ACHN (cell line): ENCODE results near the gene KCNQ1.

ENCODE experiments used
- DNase-seq: peaks from one replicate; pipeline ENCODE4 v3.0.0-alpha.2; 2015
- in situ Hi-C: cut with HindIII; loops from 2 replicates; pipeline ENCODE4 v1.10.0; 2017; ENCODE audit warnings: low sequenced_read_pairs, low pct_ligation_motif_present, low pct_unique_long_range_greater_than_20kb

KCNQ1 gene

DNA sequence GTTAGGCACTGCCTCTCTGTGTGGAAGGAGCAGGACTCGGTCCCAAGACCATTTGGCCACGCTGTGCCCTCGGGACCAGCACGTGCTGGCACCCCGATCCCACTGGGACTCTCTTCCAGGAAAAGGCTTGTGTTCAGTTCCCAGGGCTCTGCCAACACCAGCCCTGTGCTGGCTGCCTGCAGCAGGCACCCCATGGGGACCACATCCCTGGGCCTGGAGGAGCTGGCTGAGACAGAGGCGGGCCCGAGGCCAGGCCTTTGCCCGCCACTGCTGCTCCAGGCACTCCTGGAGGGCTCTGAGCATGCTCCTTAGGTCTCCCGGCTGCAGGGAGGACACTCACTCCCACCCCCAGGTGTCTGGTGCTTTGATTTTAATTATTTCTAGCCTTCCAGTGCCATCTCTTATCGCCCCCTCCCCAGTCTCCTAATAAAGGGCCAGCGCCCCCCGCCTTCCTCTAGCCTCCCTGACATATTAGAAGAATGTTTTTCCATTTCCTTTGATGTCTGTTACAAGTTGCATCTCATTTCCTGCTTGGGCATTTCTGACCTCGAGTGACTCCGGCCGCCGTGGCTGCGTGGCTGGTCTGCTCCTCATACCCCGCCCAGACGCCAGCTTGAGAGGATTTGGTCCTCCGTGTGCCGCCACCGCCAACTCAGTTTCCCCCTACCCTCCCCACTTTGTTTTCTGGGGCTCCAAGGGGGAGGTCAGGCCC lies 426.3 kb downstream of the KCNQ1 start:
- in situ Hi-C loops: no loop called here
- DNase-seq: no peak

DNA sequence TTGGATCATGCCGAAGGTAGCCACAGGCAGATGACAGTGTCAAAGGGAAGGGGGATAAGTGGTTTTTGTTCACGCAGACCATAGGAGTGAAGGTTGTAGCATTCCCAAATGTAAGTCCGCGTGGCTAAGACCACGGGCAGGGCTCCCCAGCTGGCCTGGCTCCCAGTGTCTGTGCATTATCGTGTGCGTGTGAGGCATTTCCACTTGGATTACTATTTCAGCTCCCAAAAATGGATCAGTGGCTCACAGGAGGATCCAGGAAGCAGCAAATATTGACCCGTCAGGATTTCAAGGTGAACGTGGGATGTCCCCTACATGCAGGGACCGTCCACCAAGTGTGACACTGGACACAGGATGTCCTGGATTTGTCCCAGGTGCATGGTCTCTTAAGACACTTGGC lies 430.2 kb downstream of the KCNQ1 start:
- DNase-seq: no peak
- in situ Hi-C loops: no loop called here

DNA sequence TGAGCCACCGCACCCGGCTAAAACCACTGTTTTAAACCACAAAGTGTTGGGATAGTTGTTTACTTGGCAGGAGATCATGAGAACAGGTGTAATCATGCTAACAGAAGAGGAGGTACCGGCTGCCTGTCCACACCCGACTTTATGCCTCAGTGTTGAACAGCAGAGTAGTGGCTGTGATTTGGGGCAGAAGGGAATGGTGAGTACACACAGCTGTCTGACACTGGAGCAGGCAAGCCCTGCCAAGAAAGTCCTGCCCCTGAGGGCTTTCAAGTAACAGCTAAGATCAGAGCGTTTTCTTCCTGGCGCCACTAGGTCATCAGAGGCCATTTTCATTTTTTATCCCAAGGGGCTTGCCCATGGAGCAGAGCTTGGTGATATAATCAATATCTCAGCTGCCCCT lies 432.7 kb downstream of the KCNQ1 start:
- in situ Hi-C loops: no loop called here
- DNase-seq: no peak

DNA sequence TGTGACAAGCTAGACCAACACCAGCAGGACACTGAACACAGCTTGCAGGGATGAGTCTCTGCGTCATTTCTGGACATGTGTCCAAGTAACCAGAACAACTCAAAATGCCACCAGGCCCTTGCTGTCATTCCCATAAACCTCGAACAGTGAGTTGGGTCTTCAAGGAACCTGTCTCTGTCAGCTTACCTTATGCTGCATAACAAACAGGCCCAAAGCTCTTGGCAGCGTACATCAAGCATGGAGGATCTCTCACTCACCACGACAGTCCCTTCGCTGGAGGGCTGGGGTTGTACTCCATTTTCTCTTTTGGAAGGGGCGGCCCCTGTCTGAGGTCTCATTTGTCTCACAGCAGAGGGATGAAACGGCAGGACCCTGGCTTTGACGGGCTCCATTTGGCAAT lies 434.0 kb downstream of the KCNQ1 start:
- in situ Hi-C loops: no loop called here
- no peak for DNase-seq

DNA sequence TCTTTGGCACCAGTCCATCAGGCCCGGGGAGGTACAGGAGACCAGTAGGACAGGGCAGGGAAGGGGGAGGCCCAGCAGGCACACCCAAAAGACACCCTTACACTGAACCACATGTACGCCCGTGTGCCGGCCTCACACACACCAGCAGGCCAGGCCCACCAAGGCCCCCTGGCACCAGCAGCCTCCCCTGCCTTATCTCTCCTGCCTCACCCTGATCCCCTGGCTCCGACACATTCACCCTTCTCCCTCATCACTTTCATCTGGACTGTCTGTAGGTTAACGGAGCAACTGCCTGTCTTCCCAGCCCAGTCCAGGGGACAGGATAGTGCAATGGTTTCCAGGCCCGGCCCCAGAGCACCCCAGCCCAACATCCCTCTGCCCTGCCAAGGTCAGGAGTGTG lies 435.8 kb downstream of the KCNQ1 start:
- in situ Hi-C loops: no loop called here
- DNase-seq: no peak

DNA sequence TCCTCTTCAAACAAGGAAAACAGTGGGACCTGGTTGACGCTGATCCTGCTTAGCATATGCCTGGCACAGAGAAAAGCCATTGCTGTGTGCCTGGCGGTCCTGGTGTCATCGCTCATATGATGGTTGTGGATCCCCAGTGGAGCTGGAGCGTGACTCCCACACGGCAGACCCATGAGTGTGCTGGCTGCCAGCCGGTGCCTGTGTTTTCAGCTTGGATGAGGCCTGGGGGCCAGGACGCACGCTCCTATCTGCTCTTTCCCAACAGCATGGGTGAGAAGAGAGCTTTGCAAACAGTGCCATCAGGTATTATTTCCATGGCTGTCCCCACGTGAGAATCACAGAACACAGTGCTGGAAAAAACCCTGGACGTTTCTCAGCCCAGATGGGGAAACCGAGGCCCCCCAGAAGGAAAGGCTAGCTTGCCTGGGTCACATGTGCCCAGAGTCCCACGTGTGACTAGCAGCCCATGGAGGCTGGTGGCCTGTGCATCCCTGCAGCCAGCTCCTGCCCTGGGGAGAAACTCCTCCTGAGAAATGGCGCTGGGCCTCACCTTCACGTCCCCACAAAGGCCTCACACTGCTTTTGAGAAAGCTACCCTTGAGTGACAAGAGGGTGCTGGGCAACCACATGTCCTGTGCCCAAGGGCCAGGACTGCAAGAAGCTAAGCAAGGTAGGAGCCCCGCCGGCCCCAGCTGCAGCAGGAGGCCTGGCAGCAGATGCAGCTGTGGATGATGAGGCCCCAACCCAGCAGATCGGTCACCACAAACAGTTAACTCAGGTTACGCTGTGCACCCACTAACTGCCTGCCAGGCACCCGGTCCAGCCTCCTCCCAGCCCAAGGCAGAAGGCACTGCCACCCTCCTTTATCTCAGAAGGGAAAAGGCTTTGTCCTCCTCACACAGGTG lies 436.5 kb downstream of the KCNQ1 start:
- in situ Hi-C loops: no loop called here
- no peak for DNase-seq

DNA sequence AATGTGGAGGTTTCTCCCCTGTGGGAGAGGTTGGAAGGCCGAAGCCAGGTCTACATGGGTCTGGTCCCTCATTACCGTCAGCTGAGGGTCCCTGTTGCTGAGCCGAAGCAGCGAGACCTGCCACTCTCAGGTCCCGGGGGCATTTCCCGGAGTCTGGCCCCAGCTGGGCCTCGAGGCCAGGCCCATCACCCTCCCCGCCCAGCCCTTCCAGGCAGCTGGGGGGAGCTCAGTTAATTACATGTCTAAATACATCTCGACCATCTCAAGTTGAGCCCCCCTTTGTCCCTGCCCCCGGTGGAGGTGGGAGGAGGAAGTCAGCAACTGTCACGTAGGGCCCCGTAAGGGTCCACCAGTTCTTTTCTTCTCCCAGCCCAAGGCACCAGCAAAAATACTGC lies 437.2 kb downstream of the KCNQ1 start:
- in situ Hi-C loops: no loop called here
- no peak for DNase-seq

DNA sequence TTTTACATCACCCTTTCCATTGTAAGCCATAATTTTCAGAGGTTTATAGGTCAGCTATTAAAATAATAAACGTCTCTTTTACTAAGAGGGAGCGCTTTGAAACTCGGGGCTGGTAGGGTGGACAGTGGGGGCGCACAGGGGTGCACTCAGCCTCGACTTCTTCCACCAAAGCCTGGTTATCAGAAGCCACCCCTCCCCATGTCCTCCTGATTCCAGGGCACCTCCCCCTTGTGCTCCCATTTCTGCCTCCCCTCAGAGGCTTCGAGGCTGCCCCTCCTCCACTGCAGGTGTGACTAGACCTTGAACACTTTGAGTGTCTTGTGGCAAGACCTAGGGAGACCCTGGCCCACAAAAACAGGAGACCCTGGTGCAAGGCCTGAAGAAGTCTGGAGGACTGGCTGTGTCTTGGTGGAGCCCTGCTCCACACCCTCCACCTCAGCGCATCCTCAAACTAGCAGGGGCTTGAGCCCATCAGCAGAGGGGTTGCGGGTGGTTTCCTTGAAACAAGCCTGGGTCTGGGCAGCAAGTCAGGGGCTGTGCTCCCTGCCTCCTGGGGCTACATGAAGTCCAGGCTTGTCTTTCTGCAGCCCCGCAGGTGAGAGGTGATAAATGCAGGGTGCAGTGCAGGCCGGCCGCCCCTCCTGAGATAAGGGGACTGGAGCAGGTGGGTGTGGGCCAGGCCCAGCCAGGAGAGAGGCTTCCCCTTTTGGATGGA lies 437.7 kb downstream of the KCNQ1 start:
- DNase-seq: no peak
- in situ Hi-C loops: no loop called here

DNA sequence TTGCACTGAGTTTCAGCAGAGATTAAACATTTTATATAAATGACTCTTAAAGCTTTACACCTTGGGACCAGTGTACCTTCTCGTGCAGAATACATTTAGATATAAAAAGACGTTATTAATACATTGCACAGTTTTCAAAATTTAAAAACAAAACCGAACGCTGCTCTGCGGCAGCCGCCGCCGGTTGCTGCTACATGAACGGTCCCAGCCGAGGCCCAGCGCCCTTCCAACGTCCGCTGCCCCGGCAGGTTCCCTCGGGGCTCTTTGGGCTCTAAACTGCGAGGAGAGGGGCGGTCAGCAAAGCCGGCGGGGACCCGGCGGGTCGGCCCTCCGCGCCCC lies 438.8 kb downstream of the KCNQ1 start:
- no peak for DNase-seq
- in situ Hi-C loops: no loop called here

DNA sequence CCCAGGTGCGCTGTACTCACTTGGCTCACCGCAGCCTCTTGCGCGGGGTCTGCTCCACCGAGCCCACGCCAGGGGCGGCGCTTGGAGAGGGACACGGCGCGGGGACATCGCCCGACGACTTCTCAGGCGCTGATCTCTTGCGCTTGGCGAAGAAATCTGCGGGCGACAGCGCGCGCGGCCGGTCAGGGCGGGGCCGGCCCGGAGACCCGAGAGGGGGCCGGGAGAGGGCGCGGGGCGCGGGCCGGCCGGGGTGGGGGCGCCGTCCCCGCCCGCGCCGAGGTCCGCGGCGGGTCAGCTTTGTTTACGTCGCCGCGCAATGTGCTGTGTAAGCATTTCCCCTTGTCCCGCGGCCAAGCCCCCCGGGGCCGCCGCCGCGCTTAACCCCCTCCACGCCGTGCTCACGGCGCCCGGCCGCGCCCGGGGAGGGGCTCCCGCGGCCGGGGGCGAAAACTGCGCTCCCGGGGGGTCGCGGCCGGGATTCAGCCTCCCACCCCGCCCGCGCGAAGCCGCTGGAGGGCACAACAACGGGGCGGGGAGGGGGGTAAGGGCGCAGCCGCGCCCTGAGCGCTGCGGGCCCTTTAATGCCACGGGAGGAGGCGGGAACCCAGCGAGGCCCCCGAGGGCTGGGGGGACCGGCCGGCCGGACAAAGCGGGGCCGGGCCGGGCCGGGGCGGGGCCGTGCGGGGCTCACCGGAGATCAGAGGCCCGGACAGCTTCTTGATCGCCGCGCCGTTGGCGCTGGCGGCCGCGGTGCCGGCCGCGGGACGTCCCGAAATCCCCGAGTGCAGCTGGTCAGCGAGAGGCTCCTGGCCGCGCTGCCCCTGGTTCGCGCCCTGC lies 439.4 kb downstream of the KCNQ1 start:
- in situ Hi-C loops: no loop called here
- peak; percentile 7 for DNase-seq

DNA sequence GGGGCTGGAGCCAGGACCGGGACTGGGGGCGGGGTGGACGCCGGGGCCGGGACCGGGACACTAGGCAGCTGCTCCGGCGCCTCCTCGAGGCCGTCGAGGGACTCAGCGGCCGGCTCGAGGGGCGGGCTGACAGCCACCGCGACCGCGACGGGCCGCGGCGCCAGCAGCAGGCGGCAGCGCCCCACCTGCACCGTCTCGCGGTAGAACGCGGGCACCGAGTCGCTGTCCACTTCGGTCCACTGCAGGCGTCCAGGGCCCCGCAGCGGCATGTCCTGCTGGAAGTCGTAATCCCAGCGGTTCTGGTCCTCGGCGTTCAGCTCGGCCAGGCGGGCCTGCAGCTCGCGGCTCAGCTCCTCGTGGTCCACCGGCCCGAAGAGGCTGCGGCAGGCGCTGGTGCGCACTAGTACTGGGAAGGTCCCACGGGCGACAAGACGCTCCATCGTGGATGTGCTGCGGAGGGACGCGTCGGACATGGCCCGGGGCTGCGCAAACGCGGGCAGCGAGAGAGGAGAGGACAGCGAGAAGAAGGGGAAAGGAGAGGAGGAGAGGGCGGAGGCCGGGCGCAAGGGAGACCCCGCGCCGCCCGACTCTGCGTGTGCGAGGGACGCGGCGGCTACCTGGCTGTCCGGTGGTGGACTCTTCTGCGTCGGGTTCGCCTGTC lies 440.3 kb downstream of the KCNQ1 start:
- peak; percentile 46 for DNase-seq
- in situ Hi-C loops: no loop called here

DNA sequence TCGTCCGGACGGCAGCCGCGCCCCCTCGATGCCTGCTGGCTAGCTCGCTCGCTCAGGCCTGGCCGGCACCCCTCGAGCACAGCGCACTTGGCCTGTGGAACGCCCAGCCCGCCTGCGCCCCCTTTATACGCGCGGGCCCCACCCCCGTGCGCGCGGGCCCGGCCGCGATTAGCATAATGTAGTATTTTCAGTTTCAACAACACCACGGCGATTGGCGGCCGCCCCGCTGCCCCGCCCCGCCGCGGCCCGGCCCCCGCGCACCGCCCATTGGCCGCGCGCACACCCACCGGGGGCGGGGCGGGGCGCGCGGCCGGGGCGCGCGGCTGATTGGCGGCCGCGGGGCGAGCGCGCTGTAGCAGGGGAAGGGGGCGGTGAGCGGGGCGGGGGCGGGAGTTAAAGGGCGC lies 440.9 kb downstream of the KCNQ1 start, which contains the start of gene CDKN1C:
CDKN1C (minus strand) TSS at position 98 of the 404 bp plus-strand sequence. CDS start 319 bp downstream, outside the sequence.
- peak; percentile 65 for DNase-seq
- in situ Hi-C loops: no loop called here

DNA sequence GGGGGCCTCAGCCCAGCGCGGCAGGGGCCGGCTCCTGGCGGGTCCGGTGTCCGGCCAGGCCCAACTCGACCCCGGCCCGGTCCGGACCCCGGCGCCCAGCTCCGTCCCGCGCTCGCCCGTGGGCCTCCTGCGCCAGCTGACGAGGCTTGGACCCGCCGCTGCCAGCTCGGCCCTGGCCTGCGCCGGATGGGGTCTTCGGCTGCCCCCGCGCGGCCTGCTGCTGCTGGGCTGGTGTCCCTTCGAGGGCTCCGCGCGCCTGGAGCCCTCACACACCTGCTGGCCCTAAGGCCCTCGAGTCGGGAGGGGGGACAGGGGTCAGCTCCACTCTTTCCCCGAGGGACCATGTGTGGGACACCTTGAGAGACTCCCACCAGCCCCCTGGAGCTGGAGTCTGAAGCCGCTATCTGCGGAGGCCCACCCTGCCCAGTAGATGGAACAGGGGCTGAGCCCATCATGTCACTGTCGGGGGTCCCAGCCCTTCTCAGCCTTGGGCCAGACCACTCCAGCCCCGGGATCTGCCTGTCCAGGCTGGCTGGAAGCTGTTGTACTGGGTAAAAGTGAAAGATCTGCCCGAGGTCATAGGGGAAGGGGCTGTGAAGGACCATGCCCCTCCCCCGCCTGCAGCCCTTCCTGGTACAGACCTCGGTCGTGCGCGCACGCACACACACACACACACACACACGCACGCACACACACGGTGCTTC lies 441.5 kb downstream of the KCNQ1 start:
- in situ Hi-C loops: no loop called here
- DNase-seq: no peak

DNA sequence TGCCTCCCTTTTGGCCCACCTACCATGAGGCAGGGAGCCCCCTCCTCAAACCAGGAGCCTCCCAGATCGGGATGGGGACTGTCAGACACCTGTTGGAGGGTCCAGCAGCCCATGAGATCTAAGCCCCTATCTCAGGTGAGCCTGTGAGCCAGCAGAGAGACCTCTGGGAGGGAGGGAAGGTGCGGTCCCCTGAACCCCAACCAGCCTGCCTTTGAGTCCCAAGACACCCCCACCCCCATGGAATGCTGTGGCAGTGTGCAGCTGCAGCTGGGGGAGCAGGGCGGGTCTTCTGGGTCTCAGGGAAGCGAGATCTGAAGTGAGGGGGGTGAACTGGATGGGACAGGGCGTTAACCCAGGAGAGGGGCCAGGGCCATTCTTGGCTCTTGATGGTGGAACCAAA lies 442.1 kb downstream of the KCNQ1 start:
- no peak for DNase-seq
- in situ Hi-C loops: no loop called here

DNA sequence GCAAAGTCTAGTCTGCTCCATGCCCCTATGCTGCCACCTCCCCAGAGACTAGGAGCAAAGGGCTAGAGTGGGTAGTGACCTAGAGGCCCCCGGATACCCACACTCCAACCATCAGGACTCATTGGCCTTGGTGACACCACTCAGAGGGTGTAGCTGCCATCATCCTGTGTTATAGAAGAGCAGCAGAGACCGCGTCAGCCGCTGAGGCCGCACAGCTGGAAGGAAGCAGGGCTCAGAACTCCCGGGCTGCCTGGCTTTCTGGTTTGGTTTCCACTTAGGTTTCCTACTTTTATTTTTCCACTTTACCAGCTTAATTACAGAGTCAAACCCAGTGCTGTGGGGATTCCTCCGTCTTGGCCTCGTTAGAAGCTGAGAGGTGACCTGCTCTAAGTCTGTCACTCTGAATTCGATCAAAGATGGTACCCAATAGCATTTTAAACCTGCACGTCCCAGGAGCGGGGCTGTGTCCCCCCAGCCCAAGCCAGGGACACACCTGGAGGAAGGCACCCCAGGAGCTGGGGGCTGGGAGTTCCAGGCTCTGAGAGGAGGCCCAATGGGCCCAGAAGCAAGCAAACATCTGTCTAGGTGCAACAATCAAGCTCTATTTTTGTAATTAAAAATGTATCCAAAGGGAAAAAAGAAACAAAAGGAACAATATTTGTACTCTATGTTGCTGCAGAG lies 442.8 kb downstream of the KCNQ1 start:
- DNase-seq: no peak
- in situ Hi-C loops: no loop called here

DNA sequence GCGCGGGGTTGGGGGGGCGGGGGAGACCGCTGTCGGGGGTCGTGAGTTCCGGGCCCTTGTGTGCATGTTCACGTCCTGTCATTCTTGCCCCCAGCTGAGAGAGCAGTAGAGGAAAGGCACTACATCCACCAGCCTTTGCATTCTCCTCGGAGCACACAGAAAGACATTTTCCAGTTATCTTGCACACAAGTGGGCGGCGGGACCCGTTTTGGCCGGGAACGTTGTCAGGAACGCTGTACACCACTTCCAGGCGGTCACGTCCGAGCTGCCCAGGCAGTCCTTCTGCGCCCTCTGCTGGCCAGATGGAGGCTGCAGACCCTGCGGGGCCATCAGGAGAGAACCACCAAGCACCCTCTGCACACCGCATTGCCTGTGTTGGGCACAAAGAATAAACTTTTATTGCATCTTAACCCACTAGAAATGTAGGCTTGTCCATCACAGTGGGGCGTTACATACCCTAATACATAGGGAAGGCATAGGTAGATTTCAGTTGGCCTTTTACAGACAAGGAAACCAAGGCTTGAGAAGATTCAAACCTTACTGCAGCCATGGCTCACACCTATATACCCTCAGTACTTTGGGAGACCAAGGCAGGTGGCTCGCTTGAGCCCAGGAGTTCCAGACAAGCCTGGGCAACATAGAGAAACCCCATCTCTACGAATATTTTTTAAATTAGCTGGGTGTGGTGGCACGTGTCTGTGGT lies 443.6 kb downstream of the KCNQ1 start:
- peak; percentile 77 for DNase-seq

More for the DNA sequence above, 443.6 kb downstream of the KCNQ1 start:
- in situ Hi-C loops: no loop called here
